HG03460 (cell line): ENCODE data around the gene ZNF35.

ENCODE experiments used
- ATAC-seq: cut with Tn5 transposase; IDR thresholded peaks from one replicate; pipeline ENCODE4 v1.9.1; 2021; ENCODE audit not compliant: unreplicated experiment

Gene ZNF35

GRCh38 chr3:44682182-44682896, 33.8 kb downstream of the ZNF35 start:
- no peak for ATAC-seq

GRCh38 chr3:44685128-44685800, 36.7 kb downstream of the ZNF35 start:
- peak; percentile 94 for ATAC-seq

GRCh38 chr3:44687898-44688297, 39.4 kb downstream of the ZNF35 start:
- ATAC-seq = no peak
